Stimulated activated CD4-positive, alpha-beta T cell treated with anti-CD3 and anti-CD28 coated beads, Interleukin-2, amount 100 ng/mL, for 4 hours (primary cell): ENCODE measurements around the gene DLG1.
"Not testable (repeated sequence)": the region's sequence is repeated elsewhere in the genome, so short reads cannot be mapped to it uniquely, and the experiment has no call there.

Experiments used
- DNase-seq: peaks from one replicate; pipeline ENCODE4 v3.0.0-alpha.2; 2020; ENCODE audit warnings: low read depth

DLG1 gene

GRCh38 chr3:197286678-197287077 is 11.7 kb downstream of the DLG1 start:
- DNase-seq = no peak

GRCh38 chr3:197285557-197285956 is 12.9 kb downstream of the DLG1 start:
- DNase-seq = no peak

- DNase-seq = no peak
These were observed 15.4 kb downstream of the DLG1 start for GRCh38 chr3:197283045-197283444.

GRCh38 chr3:197281849-197282248 is 16.6 kb downstream of the DLG1 start:
- no peak for DNase-seq

- no peak for DNase-seq
These were observed 18.3 kb downstream of the DLG1 start for GRCh38 chr3:197280156-197280555.

GRCh38 chr3:197278933-197279332 is 19.5 kb downstream of the DLG1 start:
- DNase-seq = no peak

- DNase-seq = not testable (repeated sequence)
These were observed 21.6 kb downstream of the DLG1 start for GRCh38 chr3:197276808-197277207.

- DNase-seq = no peak
These were observed 27.7 kb downstream of the DLG1 start for GRCh38 chr3:197270558-197271317.

GRCh38 chr3:197269024-197269423 is 29.4 kb downstream of the DLG1 start:
- DNase-seq = no peak

GRCh38 chr3:197268294-197268693 is 30.1 kb downstream of the DLG1 start:
- no peak for DNase-seq

- no peak for DNase-seq
These were observed 32.1 kb downstream of the DLG1 start for GRCh38 chr3:197266331-197266730.

GRCh38 chr3:197262709-197263108 is 35.7 kb downstream of the DLG1 start:
- no peak for DNase-seq

GRCh38 chr3:197261164-197261509 is 37.3 kb downstream of the DLG1 start:
- DNase-seq = no peak

- DNase-seq = no peak
These were observed 37.8 kb downstream of the DLG1 start for GRCh38 chr3:197260491-197261163.

GRCh38 chr3:197259096-197259495 is 39.3 kb downstream of the DLG1 start:
- no peak for DNase-seq

GRCh38 chr3:197258168-197258755 is 40.1 kb downstream of the DLG1 start:
- no peak for DNase-seq

- DNase-seq = no peak
These were observed 40.7 kb downstream of the DLG1 start for GRCh38 chr3:197257711-197258110.

- DNase-seq = peak; percentile 16
These were observed 41.5 kb downstream of the DLG1 start for GRCh38 chr3:197256836-197257444.

GRCh38 chr3:197256104-197256503 is 42.3 kb downstream of the DLG1 start:
- no peak for DNase-seq

- DNase-seq = no peak
These were observed 45.0 kb downstream of the DLG1 start for GRCh38 chr3:197253238-197253947.

GRCh38 chr3:197249542-197249941 is 48.9 kb downstream of the DLG1 start:
- no peak for DNase-seq

- DNase-seq = no peak
These were observed 50.1 kb downstream of the DLG1 start for GRCh38 chr3:197248341-197248740.
